T-helper 9 cell (primary cell): ENCODE data around the gene RNASEH2A.

ENCODE experiments used
- DNase-seq: peaks from one replicate; pipeline ENCODE4 v3.0.0-alpha.2; 2020

RNASEH2A gene

GRCh38 chr19:12783291-12783848 is 23.0 kb upstream of the RNASEH2A start:
- DNase-seq, result no peak

- DNase-seq, result no peak
Observed at GRCh38 chr19:12783849-12784393, 22.5 kb upstream of the RNASEH2A start.

GRCh38 chr19:12784394-12784870 is 22.0 kb upstream of the RNASEH2A start:
- no peak for DNase-seq

DNA sequence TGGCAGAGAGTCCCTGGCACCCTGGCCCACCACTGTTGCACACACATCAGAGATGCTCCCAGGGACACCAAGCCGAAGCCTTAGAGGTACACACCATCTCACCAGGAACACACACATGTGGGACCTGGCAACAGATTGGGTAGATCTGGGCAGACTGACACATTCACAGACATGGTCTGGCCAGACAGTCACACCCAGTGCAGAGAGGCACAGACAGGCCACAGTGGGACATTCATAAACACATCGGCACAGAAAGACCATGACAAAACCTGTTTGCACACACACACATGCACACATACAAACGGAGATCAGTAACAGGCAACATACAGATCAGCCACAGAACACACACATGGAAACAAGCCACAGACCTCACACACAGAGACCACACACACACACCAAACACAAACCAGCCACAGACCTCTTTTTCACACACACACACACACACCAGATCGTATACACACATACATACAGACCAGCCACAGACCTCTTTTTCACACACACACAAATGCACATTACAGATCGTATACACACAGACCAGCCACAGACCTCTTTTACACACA is 21.4 kb upstream of the RNASEH2A start:
- DNase-seq, result no peak

- no peak for DNase-seq
Observed at GRCh38 chr19:12785431-12786031, 20.9 kb upstream of the RNASEH2A start.

GRCh38 chr19:12786141-12786870 is 20.1 kb upstream of the RNASEH2A start:
- DNase-seq, result no peak

- no peak for DNase-seq
Observed at GRCh38 chr19:12786952-12787351, 19.4 kb upstream of the RNASEH2A start.

GRCh38 chr19:12787458-12787857 is 18.9 kb upstream of the RNASEH2A start:
- no peak for DNase-seq

- DNase-seq, result no peak
Observed at GRCh38 chr19:12788042-12788681, 18.2 kb upstream of the RNASEH2A start.

DNA sequence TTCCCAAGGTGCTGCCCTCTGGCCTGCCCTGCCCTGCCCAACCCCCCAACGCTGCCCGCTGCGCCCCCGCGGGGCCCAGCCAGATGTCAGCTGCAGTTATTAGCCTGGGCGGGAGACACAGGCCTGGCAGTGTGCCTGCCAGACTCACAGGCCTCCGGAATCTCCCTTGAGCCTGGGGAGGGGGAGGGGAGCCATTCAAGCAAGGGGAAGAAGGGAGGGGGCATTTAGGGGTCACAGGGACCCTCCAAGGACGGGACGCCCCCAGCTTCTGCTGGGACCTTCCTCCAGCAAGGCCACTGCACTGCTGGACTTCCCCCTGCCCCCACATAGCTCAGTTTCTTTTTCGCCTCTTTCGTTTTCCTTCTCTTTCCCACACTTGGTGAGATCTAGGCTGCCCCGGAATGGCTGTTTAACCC is 17.7 kb upstream of the RNASEH2A start:
- peak; percentile 52 for DNase-seq

GRCh38 chr19:12789098-12789903 is 17.1 kb upstream of the RNASEH2A start:
- no peak for DNase-seq

DNA sequence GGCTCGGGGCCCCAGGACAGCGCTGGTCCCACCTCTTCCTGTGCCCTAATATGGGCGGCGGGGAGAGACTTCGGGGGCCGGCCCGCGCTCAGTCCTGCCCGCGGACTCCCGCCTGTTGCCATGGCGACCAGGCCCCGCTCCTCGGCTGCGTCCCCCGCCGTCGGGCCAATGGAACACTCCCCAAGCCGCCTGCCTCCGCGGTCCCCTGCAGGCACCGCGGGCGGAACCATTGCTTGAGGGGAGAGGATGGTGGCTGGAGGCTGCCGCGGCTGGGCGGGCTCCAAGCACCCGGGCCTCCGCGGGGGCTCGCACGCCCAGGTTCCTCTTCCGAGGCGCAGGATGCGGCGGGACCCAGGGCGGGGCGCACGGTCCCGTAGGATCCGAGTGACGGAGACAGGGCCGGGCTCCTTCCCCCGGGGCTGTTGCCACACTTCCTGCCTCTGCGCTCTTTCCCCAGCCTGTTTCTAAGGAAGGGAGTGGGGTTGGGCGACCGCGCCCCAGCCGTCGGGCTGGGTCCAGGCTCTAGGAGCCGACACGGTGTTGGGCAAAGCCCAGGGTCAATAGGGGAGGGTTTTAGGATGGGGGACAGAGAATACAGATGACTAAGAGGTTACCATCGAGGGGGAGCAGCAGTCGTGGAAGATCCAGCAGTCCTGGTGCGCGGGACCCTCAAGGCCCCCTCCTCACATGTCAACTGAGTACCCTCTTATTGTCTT is 16.3 kb upstream of the RNASEH2A start:
- peak; percentile 84 for DNase-seq

- no peak for DNase-seq
Observed at GRCh38 chr19:12790628-12791344, 15.6 kb upstream of the RNASEH2A start.

- peak; percentile 97 for DNase-seq
Observed at GRCh38 chr19:12791345-12792050, 14.9 kb upstream of the RNASEH2A start, which contains the start of gene JUNB. TSS of gene JUNB (plus strand) at chr19:12791486. CDS start at chr19:12791772, 286 bp downstream.

DNA sequence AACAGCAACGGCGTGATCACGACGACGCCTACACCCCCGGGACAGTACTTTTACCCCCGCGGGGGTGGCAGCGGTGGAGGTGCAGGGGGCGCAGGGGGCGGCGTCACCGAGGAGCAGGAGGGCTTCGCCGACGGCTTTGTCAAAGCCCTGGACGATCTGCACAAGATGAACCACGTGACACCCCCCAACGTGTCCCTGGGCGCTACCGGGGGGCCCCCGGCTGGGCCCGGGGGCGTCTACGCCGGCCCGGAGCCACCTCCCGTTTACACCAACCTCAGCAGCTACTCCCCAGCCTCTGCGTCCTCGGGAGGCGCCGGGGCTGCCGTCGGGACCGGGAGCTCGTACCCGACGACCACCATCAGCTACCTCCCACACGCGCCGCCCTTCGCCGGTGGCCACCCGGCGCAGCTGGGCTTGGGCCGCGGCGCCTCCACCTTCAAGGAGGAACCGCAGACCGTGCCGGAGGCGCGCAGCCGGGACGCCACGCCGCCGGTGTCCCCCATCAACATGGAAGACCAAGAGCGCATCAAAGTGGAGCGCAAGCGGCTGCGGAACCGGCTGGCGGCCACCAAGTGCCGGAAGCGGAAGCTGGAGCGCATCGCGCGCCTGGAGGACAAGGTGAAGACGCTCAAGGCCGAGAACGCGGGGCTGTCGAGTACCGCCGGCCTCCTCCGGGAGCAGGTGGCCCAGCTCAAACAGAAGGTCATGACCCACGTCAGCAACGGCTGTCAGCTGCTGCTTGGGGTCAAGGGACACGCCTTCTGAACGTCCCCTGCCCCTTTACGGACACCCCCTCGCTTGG is 14.1 kb upstream of the RNASEH2A start:
- DNase-seq, result peak; percentile 50

DNA sequence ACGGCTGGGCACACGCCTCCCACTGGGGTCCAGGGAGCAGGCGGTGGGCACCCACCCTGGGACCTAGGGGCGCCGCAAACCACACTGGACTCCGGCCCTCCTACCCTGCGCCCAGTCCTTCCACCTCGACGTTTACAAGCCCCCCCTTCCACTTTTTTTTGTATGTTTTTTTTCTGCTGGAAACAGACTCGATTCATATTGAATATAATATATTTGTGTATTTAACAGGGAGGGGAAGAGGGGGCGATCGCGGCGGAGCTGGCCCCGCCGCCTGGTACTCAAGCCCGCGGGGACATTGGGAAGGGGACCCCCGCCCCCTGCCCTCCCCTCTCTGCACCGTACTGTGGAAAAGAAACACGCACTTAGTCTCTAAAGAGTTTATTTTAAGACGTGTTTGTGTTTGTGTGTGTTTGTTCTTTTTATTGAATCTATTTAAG is 13.5 kb upstream of the RNASEH2A start:
- no peak for DNase-seq

GRCh38 chr19:12793290-12794195 is 12.8 kb upstream of the RNASEH2A start:
- peak; percentile 93 for DNase-seq
